Testis (tissue), 3 donors: Measurements from ENCODE around the gene RAB34. TPM values are rescaled to one million over a fixed set of nuclear protein-coding genes. Genes with fewer than 3 reads are reported as not detected.

Experiments used
- DNase-seq: peaks from one replicate; pipeline ENCODE4 v3.0.0-alpha.2; 2019
- H3K27ac ChIP-seq, 2 donors: fragments of 200-600 bp; sonication (generic); one replicate each; pipeline ENCODE4 v1.5.1; 2019
- H3K27me3 ChIP-seq: fragments of 200-600 bp; sonication (generic); one replicate; pipeline ENCODE4 v1.5.1; 2019
- H3K36me3 ChIP-seq: fragments of 200-600 bp; sonication (generic); one replicate; pipeline ENCODE4 v1.5.1; 2017; ENCODE audit warnings: low read depth; ENCODE audit errors: missing control alignments
- H3K4me1 ChIP-seq: fragments of 200-600 bp; sonication (generic); one replicate; pipeline ENCODE4 v1.5.1; 2019
- H3K4me3 ChIP-seq, 2 donors: fragments of 200-600 bp; sonication (generic); one replicate each; pipeline ENCODE4 v1.5.1; 2017 to 2019
- H3K9me3 ChIP-seq: fragments of 200-600 bp; sonication (generic); one replicate; pipeline ENCODE4 v1.5.1; 2017
- CTCF ChIP-seq, 3 experiments: fragments of 450-650 bp in 2 of 3; fragments of 200-600 bp in 1 of 3; sonication (generic) in 1 of 3; IDR thresholded peaks; one replicate each; pipeline ENCODE4 v1.5.1; 2016 to 2019; ENCODE audit warnings: antibody characterized with exemption in 3 of 3, mild to moderate bottlenecking in 2 of 3, moderate library complexity in 1 of 3
- POLR2A ChIP-seq: fragments of 450-650 bp; IDR thresholded peaks from one replicate; pipeline ENCODE4 v1.6.1; 2017; ENCODE audit warnings: antibody characterized with exemption, mild to moderate bottlenecking, moderate library complexity
- WGBS, 2 donors: methylation state at CpG; one replicate each; pipeline ENCODE4 v1.1.5; 2018; 5-methylcytosine and 5-hydroxymethylcytosine counted together
- intact Hi-C: fragments of 100-400 bp; cut with DNase I; formaldehyde crosslinking; loops from one replicate; pipeline ENCODE4 v1.15.1; 2023; ENCODE audit warnings: low total_unique reads
- polyA plus RNA-seq: library from polyadenylated mRNA; stranded (reverse); fragments of 350-450 nt; fragmentation: Illumina TruSeq; extraction: RNeasy Lipid Tissue Mini Kit (QIAGEN cat#74804); gene quantifications from one replicate; pipeline ENCODE4 v1.2.3, GENCODE V29; 2014; ENCODE audit warnings: low read depth, low replicate concordance; ENCODE audit not compliant: insufficient read depth
- total RNA-seq, 2 donors: library from RNA; depleted of rRNA; stranded (reverse); fragments of >200 nt; gene quantifications; one replicate each; pipeline ENCODE4 v1.2.3, GENCODE V29; 2016

The RAB34 gene
- total and polyA plus RNA-seq, 3 donors from 2014 or later, result 30.4 to 47.3 (median 42.1) TPM

DNA sequence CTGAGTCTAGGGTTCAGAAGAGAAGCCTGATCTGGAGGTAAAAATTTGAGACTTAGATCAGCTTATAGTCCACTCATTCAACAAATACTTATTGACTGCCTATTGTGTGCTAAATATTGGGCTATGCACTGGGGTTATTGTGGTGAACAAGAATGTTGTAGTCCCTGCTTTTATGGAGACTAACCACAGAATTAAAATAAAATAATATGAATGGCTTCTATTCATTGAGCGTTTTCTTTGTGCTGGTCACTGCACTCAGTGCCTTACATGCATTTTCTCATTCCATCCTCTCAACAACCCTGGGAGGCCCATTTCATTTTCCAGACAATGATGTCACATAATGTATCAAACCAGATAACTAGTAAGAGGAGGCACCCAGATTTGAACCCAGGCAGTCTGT, 15.7 kb upstream of the RAB34 start:
- H3K27me3 ChIP-seq, result no peaks in the 10 kb centered on the region
- peaks cover 3% of the 10 kb centered on the region for H3K4me1 ChIP-seq
- H3K4me3 ChIP-seq, result no peak overlapping the region
- no peaks in the 10 kb centered on the region for H3K36me3 ChIP-seq
- TF ChIP-seq CTCF (IDR thresholded peaks at IDR 0.05) (no peak), POLR2A (no peak)
- intact Hi-C loops, result no loop called here
- 86% methylated on average over 1 of the region's 1 CpG for WGBS, 2 donors
- no peak for DNase-seq
- H3K27ac ChIP-seq, result no peak overlapping the region
- no peaks in the 10 kb centered on the region for H3K9me3 ChIP-seq

DNA sequence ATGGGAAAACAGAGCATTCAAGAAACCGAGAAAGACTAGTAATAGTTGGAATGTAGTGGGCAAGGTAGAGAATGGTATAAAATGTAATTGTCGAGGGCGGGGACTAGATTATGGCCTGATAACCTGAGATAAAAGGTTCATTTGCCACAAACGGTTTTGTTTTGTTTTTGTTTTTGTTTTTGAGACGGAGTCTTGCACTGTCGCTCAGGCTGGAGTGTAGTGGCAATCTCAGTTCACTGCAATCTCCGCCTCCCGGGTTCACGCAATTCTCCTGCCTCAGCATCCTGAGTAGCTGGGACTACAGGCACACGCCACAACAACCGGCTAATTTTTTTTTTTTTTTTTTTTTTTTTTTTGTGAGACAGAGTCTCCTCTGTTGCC, 12.3 kb upstream of the RAB34 start:
- TF ChIP-seq CTCF (IDR thresholded peaks at IDR 0.05) (no peak), POLR2A (no peak)
- H3K27me3 ChIP-seq, result no peaks in the 10 kb centered on the region
- intact Hi-C loops, result no loop called here
- H3K4me3 ChIP-seq, result peak overlapping the region in 1 of 2 donors; percentile 71
- 53 to 67% methylated on average over 11 of the region's 11 CpGs for WGBS, 2 donors
- H3K27ac ChIP-seq, result no peak overlapping the region
- no peaks in the 10 kb centered on the region for H3K36me3 ChIP-seq
- H3K4me1 ChIP-seq, result peaks cover 16% of the 10 kb centered on the region
- no peaks in the 10 kb centered on the region for H3K9me3 ChIP-seq
- no peak for DNase-seq

- DNase-seq, result peak; percentile 97
- H3K9me3 ChIP-seq, result no peaks in the 10 kb centered on the region
- no peaks in the 10 kb centered on the region for H3K36me3 ChIP-seq
- H3K4me1 ChIP-seq, result peaks cover 16% of the 10 kb centered on the region
- H3K27me3 ChIP-seq, result no peaks in the 10 kb centered on the region
- whole genome bisulfite sequencing, 2 donors, result 0 to 1% methylated on average over 59 to 64 of the region's 64 CpGs
- peak within 1 kb of the TSS; percentile 71 to 82 for H3K4me3 ChIP-seq
- TF ChIP-seq CTCF (IDR thresholded peaks at IDR 0.05) (no peak), POLR2A (no peak)
- peak within 1 kb of the TSS; percentile 97 to 98 for H3K27ac ChIP-seq
- intact Hi-C loops, result no loop called here
These were observed 10.9 kb upstream of the RAB34 start, which contains the start of gene NEK8 for GRCh38 chr17:28728364-28729200. NEK8 (plus strand) TSS chr17:28728788; CDS start chr17:28728814, 26 bp downstream.

GRCh38 chr17:28726627-28727491, 9.2 kb upstream of the RAB34 start:
- Histone ChIP-seq H3K9me3 (no peaks in the 10 kb centered on the region), H3K4me3 (peak overlapping the region; percentile 71 to 82), H3K4me1 (peaks cover 20% of the 10 kb centered on the region), H3K27ac (peak overlapping the region; percentile 25 to 77), H3K36me3 (no peaks in the 10 kb centered on the region), H3K27me3 (no peaks in the 10 kb centered on the region)
- WGBS, 2 donors, result 0% methylated on average over 43 to 55 of the region's 57 CpGs
- TF ChIP-seq POLR2A, result no peak
- peak; percentile 98 to 99 (median 99) for TF ChIP-seq CTCF (IDR thresholded peaks at IDR 0.05)
- peak; percentile 94 for DNase-seq
- intact Hi-C loops, result no loop called here
